ENCODE data around the gene RAD23B.

Gene RAD23B

GRCh38 chr9:107361816-107362215 lies 78.7 kb downstream of the RAD23B start:
- no peaks in the 10 kb centered on the region for H3K27me3 ChIP-seq (replicated peaks; ENCODE audit: control insufficient read depth, insufficient read depth, low read length)
- DNase-seq (ENCODE audit: extremely low read depth, insufficient read length) = no peak
- no peak overlapping the region for H3K4me3 ChIP-seq (replicated peaks; ENCODE audit: low read depth, low read length)
- TF ChIP-seq CTCF (IDR thresholded peaks at IDR 0.05; ENCODE audit: insufficient read depth, low read length, poor library complexity, severe bottlenecking) = no peak
- H3K36me3 ChIP-seq (ENCODE audit: control insufficient read depth, insufficient read depth, low read length) = no peaks in the 10 kb centered on the region

- no peak for TF ChIP-seq CTCF (IDR thresholded peaks at IDR 0.05; ENCODE audit: insufficient read depth, low read length, poor library complexity, severe bottlenecking)
- no peaks in the 10 kb centered on the region for H3K36me3 ChIP-seq (ENCODE audit: control insufficient read depth, insufficient read depth, low read length)
- no peak overlapping the region for H3K4me3 ChIP-seq (replicated peaks; ENCODE audit: low read depth, low read length)
- no peak for DNase-seq (ENCODE audit: extremely low read depth, insufficient read length)
- no peaks in the 10 kb centered on the region for H3K27me3 ChIP-seq (replicated peaks; ENCODE audit: control insufficient read depth, insufficient read depth, low read length)
These were observed 80.6 kb downstream of the RAD23B start for GRCh38 chr9:107363516-107364152.

- TF ChIP-seq CTCF (IDR thresholded peaks at IDR 0.05; ENCODE audit: insufficient read depth, low read length, poor library complexity, severe bottlenecking) = no peak
- DNase-seq (ENCODE audit: extremely low read depth, insufficient read length) = no peak
- H3K27me3 ChIP-seq (replicated peaks; ENCODE audit: control insufficient read depth, insufficient read depth, low read length) = no peaks in the 10 kb centered on the region
- H3K36me3 ChIP-seq (ENCODE audit: control insufficient read depth, insufficient read depth, low read length) = no peaks in the 10 kb centered on the region
- no peak overlapping the region for H3K4me3 ChIP-seq (replicated peaks; ENCODE audit: low read depth, low read length)
These were observed 84.8 kb downstream of the RAD23B start for GRCh38 chr9:107367727-107368502.

GRCh38 chr9:107368696-107369095 lies 85.6 kb downstream of the RAD23B start:
- DNase-seq (ENCODE audit: extremely low read depth, insufficient read length) = no peak
- H3K4me3 ChIP-seq (replicated peaks; ENCODE audit: low read depth, low read length) = no peak overlapping the region

GRCh38 chr9:107373809-107374208 lies 90.7 kb downstream of the RAD23B start:
- Histone ChIP-seq H3K36me3 (ENCODE audit: control insufficient read depth, insufficient read depth, low read length) (no peaks in the 10 kb centered on the region), H3K4me3 (replicated peaks; ENCODE audit: low read depth, low read length) (no peak overlapping the region), H3K27me3 (replicated peaks; ENCODE audit: control insufficient read depth, insufficient read depth, low read length) (no peaks in the 10 kb centered on the region; the same call in 1 of the 2 replicates)
- TF ChIP-seq CTCF (IDR thresholded peaks at IDR 0.05; ENCODE audit: insufficient read depth, low read length, poor library complexity, severe bottlenecking) = no peak
- DNase-seq (ENCODE audit: extremely low read depth, insufficient read length) = no peak

More at GRCh38 chr9:107368696-107369095, 85.6 kb downstream of the RAD23B start:
- Histone ChIP-seq H3K27me3 (replicated peaks; ENCODE audit: control insufficient read depth, insufficient read depth, low read length) (no peaks in the 10 kb centered on the region), H3K36me3 (ENCODE audit: control insufficient read depth, insufficient read depth, low read length) (no peaks in the 10 kb centered on the region)
- TF ChIP-seq CTCF (IDR thresholded peaks at IDR 0.05; ENCODE audit: insufficient read depth, low read length, poor library complexity, severe bottlenecking) = no peak

Measured in GM06990 (cell line).